Posterior vena cava (tissue), 2 donors: Measurements from ENCODE around the gene FBH1. TPM values are rescaled to one million over a fixed set of nuclear protein-coding genes. Genes with fewer than 3 reads are reported as not detected.

Experiments used
- DNase-seq: peaks from one replicate; pipeline ENCODE4 v3.0.0-alpha.2; 2020; ENCODE audit warnings: low spot score
- intact Hi-C, 2 donors: fragments of 100-400 bp; cut with DNase I; formaldehyde crosslinking; loops; one replicate each; pipeline versions ENCODE4 v1.14.1 to v1.14.2; 2022 to 2023
- total RNA-seq, 2 donors: library from RNA; stranded (reverse); fragmentation: NEBNext Ultra II Directional; extraction: Animal tissue kit (Norgen Biotek cat#: 25700); gene quantifications; one replicate each; pipeline ENCODE4 v1.2.1, GENCODE V29; 2021
- donor health status: DM: yes; HTN: yes; CAD: no.
- donor health status: DM: yes; HTN: yes; CAD: no.

Gene FBH1
- total RNA-seq, 2 donors from 2014 or later: 75.1 to 78.6 TPM

DNA sequence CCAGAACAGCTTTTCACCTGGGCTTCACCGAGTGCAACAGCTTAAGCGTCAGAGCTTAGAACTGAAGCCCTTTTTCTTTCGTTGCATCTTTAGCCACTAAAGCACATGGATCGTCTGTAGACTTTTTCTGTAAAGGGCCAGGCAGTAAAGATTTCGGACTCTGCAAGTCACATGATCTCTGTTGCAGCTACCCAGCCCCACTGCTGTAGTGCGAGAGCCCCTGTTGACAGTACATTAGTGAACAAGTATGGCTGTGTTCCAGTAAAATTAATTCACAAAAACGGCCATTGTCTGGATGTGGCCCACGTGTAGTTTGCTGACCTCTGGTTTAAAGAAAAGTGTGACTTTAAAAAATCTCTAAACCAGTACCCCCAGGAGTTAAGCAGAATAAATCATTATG, 39.4 kb downstream of the FBH1 start:
- intact Hi-C loops: no loop called here
- DNase-seq: no peak

DNA sequence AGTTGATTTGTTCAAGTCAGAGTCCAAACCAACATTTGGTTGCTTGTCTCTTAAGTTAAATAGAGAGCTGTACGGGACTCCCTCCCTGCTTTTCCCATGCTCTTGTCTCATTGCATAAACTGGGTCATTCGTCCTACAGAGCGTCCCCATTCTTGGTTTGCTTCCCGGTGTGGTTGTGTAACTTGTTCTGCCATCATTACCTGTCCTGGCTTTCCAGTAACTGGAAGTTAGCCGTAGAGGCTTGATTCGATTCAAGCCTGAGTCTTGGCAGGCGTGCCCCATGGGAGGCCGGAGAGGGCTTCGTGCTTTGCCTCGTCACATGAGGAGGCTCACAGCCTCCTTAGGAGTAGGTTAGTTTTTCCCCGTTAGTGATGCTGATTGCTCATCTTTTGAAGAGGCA, 40.2 kb downstream of the FBH1 start:
- intact Hi-C loops: no loop called here
- no peak for DNase-seq

DNA sequence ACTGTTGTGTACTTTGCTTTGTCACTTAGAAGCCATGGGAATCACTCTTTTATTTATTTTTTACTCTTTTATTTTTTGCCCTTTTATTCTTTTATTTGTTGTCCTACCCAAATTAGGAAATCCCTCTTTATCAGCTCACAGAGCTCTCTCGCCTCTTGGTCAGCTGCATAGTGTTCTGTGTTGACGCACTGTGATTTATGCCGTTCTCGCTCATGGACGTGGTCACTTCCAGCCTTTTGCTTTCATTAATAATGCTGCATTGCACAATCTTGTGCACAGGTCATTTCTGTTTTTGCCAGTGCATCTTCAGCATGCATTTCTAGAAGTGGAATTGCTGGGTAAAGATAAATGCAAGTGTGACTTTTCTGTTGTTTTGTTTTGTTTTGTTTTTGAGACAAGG, 42.3 kb downstream of the FBH1 start:
- intact Hi-C loops: no loop called here
- no peak for DNase-seq

DNA sequence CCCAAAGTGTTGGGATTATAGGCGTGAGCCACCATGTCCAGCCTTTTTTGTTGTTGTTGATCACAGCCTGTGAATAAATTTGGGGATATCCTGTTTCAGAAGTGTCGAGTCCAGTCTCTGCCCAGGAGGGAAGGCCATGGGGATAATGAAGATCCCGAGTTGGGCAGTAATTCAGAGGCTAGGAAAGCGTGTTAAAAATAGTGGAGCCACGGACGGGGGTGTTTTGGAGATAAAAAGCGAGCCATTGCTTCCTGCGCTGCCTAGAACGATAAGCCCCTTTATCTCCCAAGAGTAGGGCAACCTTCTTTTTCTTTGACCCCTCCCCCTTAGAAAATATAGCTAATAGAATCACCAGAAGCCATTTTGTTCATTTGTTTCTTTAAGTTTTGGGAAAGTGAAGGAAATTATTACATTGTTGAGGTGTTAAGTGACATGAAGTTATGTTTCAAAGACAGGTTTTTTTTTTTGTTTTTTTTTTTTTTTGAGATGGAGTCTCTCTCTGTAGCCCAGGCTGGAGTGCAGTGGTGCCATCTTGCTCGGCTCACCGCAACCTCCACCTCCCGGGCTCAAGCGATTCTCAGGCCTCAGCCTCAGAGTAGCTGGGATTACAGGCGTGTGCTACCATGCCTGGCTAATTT, 44.0 kb downstream of the FBH1 start:
- intact Hi-C loops: no loop called here
- no peak for DNase-seq

DNA sequence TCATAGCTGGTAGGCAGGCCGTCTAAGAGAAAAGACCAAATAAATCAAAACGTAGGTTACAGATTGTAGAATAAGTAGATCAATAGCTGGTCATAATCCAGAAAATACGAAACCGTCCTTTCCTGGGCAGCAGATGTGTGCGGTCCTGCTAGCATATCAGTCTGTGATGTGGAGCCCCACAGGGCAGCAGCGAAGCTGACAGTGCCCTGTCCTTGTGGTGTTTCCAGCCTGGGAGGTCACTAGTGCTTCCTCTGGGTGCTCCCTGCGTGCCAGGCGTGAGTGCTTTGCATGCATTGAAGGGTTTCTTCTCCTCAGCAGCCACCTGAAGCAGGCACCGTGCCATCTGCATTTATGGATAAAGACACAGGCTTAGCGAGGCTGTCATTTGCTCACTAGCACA, 45.6 kb downstream of the FBH1 start:
- DNase-seq: no peak
- intact Hi-C loops: no loop called here

DNA sequence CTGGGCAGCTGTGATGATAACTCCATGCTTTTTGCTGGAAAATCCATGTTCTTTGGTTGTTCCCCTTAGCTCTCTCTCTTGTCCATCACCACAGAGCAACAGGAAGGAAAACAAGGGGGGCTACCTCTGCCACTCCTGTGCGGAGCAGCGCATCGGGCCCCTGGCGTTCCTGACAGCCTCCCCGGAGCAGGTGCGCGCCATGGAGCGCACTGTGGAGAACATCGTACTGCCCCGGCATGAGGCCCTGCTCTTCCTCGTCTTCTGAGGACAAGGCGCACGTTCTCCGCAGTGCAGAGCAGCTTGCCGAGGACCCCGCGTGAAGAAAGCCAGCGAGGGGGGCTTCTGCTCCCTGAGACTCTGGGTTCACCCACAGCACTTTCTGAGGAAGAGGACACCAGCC, 47.0 kb downstream of the FBH1 start:
- intact Hi-C loops: no loop called here
- no peak for DNase-seq

DNA sequence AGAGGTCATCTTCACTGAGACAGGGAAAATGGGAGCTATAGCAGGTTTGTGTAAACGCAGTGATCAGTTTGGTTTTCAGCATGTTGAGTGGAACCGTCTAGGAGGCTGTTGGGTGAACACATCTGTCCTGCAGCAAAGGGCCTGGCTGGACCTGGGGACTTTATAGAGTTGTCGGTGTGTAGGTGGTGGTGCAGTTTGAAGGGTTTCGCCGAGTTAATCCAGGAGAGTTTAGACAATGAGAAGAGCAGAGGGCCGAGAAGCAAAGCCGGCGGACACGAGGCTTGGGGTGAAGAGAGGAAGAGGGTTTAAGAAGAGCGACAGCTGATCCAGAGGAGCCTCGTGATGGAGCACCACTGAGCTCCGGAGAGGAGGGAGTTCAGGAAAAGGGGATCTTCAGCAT, 48.2 kb downstream of the FBH1 start:
- no peak for DNase-seq
- intact Hi-C loops: no loop called here

DNA sequence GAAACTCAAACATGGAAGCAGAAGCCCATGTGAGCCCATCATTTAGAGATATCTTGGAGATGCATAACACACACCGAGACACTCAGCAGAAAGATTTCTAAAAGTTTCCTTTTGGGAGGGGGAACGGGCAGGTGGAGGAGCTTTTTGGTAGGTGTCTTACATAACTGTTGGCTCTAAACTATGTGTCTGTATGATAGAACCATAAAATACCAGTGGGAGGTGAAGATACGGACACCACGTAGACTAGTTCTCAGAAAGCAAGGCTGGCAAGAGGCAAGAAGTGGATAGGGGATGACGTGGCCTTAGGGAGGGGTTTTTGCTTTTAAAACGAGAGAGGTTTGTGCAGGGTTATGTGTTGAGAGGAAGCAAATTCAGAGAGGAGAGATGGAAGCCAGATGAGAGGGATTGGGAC, 50.8 kb downstream of the FBH1 start:
- DNase-seq: no peak

DNA sequence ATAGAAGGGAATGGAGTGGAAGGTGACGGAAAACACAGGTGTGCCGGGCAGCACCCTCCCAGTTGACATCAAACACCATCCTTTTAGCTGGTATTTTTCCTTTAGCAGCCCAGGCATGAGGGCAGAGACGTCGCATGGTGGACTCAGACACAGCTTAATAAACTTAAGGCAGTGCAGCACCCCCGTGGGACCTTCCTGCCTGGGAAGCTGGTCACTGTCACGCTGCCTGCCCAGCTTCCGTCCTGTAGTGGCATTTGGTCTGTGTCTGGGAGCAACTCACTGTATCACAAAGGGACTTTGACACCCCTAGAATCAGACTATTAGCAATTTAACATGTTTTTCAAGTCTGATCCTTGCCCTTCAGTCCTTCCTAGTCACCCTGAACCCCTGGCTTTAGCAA, 51.5 kb downstream of the FBH1 start:
- no peak for DNase-seq
- intact Hi-C loops: loop anchor here in 1 of 2 donors (10.0 kb wide), 1 partner anchor 143 kb away; the partner anchor contains the start of gene RBM17

More for the DNA sequence above, 50.8 kb downstream of the FBH1 start:
- intact Hi-C loops: loop anchor here in 1 of 2 donors (10.0 kb wide), 1 partner anchor 144 kb away; the partner anchor contains the start of gene RBM17

DNA sequence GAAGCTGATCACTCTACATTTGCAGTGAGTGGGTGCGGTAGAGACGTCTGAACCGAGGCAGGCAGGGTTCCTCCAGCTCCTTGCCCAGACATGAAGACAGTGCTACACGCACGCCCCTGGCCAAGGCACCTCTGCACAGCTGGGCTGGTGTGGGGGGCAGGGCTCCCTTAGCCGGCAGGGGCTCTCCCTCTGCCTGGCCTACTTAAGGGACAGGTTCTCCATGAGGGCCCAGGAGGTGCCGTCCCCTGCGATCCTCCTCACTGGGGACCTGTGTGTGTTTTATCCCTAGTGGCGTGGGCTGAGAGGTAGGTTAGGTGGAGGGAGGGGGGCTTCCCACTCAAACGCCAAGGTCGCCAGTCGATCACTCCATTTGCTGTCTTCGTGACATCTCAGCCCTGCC, 52.0 kb downstream of the FBH1 start:
- no peak for DNase-seq
- intact Hi-C loops: loop anchor here in 1 of 2 donors (10.0 kb wide), 1 partner anchor 143 kb away; the partner anchor contains the start of gene RBM17

DNA sequence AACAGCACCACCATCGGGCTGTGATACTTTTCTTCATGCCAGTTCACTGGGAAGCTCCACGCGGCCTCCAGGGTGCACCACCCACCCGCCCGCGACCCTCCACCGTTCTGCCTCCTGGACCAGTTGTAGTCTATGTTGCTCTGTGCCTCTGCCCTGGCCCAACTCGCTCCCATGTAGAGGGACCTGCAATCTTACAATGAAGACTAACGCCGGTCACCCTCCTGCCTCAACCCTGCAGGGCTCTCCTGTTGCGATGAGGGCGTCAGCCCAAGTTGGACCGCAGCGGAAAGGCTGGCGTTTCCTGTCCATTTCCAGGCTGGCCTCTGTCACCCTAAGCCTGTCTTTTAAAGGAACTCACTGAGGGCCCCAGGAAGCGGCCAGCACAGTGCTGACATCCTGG, 52.4 kb downstream of the FBH1 start:
- peak; percentile 89 for DNase-seq
- intact Hi-C loops: loop anchor here in 1 of 2 donors (10.0 kb wide), 1 partner anchor 142 kb away; the partner anchor contains the start of gene RBM17

DNA sequence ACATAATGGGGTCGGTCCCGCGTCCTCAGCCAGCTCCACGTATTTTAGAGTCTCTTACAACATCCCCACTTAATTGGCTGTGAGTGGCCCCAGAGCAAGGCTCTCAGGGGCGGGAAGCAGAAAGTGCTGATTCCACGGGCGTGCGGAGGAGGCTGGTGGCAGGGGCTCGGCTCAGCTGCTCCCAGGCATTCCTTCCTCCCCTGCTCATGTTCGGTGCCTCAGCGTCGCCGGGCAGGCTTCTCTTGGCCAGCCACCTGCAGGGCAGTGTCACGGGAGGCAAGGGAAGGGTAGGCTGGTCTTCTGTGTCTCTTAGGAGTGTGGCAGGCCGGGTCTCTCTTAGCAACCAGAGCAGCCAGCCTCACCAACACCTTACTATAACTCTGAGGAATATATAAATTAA, 53.5 kb downstream of the FBH1 start:
- intact Hi-C loops: loop anchor here in 1 of 2 donors (10.0 kb wide), 1 partner anchor 141 kb away; the partner anchor contains the start of gene RBM17

DNA sequence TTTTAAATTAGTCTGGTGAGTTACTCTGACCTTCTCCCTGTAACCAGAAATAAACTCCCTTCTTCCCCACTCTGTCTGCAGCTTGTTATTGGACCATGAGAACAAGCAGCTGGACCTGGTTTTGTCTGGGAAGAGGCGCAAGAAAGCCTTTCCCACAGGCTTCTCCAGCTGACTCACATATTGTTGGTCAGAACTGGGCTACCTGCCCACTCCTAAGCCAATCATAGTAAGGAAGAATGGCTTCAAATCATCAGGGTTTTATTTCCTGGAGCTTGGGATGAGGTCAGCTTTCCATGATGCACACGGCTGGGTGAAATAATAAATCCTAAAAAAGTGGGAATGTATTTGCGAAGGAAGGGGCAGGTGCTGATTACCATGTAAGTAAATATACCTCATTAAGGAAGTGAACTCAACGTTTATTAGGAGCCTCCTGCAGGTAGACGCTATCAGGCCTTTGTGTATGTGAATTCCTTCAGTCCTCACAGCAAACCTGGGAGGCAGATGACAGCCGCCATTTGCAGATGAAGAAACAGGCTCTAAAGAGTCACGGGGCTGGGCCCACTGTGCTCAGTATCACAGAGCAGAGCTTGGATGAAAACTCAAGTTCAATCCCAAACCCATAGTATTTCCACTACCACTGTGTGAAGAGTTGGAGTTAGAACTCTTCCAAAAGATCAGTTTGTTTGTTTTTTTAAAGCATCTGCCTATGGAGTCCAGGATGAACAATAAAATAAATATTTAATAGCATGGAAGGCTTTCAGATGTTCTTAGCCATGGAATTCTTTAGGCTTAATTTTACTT, 54.5 kb downstream of the FBH1 start:
- DNase-seq: peak; percentile 91
- intact Hi-C loops: loop anchor here (5.0 to 10.0 kb wide), 2 partner anchors 140 to 228 kb away; partner anchors contain the start of gene RBM17 (in 1 of the 2)

More for the DNA sequence above, 53.5 kb downstream of the FBH1 start:
- DNase-seq: peak; percentile 91

DNA sequence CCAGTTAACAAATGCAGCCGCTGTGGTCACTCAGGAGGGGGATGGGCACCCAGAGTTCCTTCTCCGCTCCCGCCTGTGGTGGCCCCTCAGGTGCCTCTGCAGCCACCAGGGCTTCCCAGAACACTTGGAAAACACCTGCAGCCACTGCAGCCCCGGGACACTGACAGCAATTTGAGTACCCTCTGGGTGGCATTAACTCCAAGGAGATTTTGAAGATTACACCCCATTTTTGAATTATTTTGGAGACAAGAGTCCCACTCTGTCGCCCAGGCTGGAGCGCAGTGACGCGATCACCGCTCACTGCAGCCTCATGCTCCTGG, 55.1 kb downstream of the FBH1 start:
- DNase-seq: peak; percentile 73
- intact Hi-C loops: loop anchor here (5.0 to 10.0 kb wide), 2 partner anchors 140 to 227 kb away; partner anchors contain the start of gene RBM17 (in 1 of the 2)

DNA sequence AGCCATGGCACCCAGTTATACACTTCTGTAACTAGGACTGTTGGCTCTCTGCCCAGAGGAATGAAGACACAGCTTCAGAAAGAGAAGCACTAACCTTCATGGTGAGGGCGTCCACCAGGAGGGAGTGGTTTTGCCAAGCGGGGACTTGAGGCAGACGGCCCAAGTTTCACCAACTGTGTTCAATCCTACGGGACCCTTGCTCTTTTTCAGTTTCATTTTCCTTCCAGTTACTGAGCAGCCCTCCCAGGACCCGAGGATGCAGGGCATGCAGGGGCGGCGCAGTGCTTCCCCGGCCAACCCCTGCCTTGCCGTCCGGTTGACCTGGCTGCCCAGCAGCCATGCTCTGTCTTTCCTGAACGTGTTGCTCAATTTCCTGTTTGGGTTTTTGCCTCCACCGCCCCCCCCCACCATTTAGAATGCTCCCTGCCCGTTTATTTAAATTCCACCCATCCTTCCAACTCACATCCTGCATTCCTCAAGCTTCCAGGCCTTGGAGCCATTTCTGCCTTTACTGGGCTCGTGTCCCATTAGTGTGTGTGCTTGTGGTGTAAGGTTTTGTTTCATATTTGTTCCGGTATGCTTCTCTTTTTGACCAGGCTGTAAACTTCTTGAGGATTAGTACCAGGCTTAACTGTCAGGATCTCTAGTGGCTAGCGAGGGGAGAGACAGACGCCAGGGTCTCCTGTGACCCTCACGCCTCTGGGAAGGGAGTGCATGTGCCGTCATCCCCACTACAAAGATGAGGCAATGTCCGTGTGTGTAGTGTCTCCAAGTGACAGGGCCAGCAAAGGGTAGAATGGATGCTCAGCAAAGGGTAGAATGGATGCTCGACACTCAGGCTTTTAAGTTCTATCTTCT, 55.7 kb downstream of the FBH1 start:
- intact Hi-C loops: loop anchor here (5.0 to 10.0 kb wide), 2 partner anchors 139 to 227 kb away; partner anchors contain the start of gene RBM17 (in 1 of the 2)
- peak; percentile 93 for DNase-seq

DNA sequence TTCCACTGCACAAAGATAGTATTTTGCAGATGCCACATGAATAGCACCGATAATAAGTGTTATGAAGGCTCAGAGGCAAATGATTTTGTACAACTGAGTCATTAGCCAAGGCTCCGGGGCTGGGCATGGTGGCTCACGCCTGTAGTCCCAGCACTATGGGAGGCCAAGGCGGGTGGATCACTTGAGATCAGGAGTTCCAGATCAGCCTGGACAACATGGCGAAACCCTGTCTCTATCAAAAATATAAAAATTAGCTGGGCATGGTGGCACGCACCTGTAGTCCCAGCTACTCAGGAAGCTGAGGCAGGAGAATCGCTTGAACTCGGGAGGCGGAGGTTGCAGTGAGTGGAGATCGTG, 56.4 kb downstream of the FBH1 start:
- intact Hi-C loops: loop anchor here (5.0 to 10.0 kb wide), 2 partner anchors 138 to 226 kb away; partner anchors contain the start of gene RBM17 (in 1 of the 2)
- peak; percentile 48 for DNase-seq

DNA sequence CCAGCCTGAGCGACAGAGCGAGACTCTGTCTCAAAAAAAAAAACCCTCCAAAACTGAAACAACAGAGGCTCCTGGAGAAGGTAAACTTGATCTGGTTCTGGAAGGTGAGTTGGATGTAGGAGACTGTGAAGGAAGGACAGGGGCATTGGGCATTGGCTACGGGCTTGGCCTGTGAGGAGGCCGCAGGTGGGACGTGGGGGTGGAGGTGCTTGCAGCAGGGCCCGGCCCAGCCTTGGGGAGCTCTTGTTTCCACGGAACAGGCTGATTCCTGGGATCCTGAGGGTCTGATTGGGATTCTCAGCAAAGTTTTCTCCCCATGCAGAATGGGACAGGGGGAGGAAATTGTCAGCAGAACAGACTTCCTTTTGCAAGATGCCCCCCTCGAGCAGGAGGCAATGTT, 56.7 kb downstream of the FBH1 start:
- peak; percentile 64 for DNase-seq
- intact Hi-C loops: loop anchor here (5.0 to 10.0 kb wide), 2 partner anchors 138 to 226 kb away; partner anchors contain the start of gene RBM17 (in 1 of the 2)

DNA sequence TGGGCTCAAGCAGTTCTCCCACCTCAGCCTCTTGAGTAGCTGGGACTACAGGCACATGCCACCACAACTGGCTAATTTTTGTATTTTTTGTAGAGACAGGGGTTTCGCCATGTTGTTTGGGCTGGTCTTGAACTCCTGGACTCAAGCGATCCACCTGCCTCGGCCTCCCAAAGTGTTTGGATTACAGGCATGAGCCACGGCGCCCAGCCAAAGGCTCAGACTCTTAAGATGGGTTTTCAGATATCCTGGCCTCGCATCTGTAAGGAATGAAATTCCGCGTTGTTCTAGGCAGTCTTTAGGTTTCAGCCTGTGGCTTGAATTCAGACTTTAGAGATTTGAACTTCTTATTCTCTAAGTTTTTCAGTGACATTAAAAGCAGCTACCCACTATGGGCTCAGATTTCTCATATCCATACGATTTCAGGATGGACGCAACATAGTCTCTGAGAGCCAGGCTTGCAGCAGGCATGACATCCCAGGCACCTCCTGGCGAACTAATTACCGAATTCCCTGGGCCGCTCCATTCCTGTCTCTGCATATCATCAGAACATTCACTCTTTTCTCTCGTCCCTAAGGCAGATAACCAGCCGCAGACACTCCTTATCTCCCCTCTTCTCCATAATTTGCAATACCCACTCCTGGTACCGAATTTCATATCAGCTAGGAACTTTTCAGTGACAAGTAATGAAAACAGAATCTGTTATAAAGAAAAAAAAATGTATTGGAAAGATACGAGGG, 57.6 kb downstream of the FBH1 start:
- intact Hi-C loops: loop anchor here (5.0 to 10.0 kb wide), 2 partner anchors 137 to 225 kb away; partner anchors contain the start of gene RBM17 (in 1 of the 2)
- DNase-seq: peak; percentile 36
